Gastroesophageal sphincter (tissue), 3 donors: Measurements from ENCODE around the gene CENPT.
A peak's percentile ranks its signal among the peaks of the same experiment; 100 is the strongest.

ENCODE experiments used
- CTCF ChIP-seq, 4 experiments: fragments of 200-600 bp in 2 of 4; fragments of 450-650 bp in 2 of 4; sonication (generic) in 1 of 4; IDR thresholded peaks; one replicate each; pipeline ENCODE4 v1.5.1; 2017 to 2019; ENCODE audit warnings: antibody characterized with exemption in 4 of 4, mild to moderate bottlenecking in 2 of 4, moderate library complexity in 2 of 4
- EP300 ChIP-seq: sonication (generic); formaldehyde crosslinking; IDR thresholded peaks from one replicate; pipeline ENCODE4 v1.6.1; 2017; ENCODE audit warnings: antibody characterized with exemption, mild to moderate bottlenecking
- POLR2A ChIP-seq, 2 donors: fragments of 450-650 bp; IDR thresholded peaks; one replicate each; pipeline ENCODE4 v1.6.1; 2017; ENCODE audit warnings: antibody characterized with exemption in 2 of 2, mild to moderate bottlenecking in 2 of 2, moderate library complexity in 1 of 2
- POLR2AphosphoS5 ChIP-seq: sonication (generic); formaldehyde crosslinking; IDR thresholded peaks from one replicate; pipeline ENCODE4 v1.6.1; 2017; ENCODE audit warnings: antibody characterized with exemption

- TF ChIP-seq POLR2A (IDR thresholded peaks at IDR 0.05), result peak; percentile 75 to 76
- TF ChIP-seq CTCF (IDR thresholded peaks at IDR 0.05), result peak in 3 of 4 experiments; percentile 91 to 96 (median 94)
- TF ChIP-seq POLR2AphosphoS5, result peak; percentile 42
- TF ChIP-seq EP300, result no peak
Measured at GRCh38 chr16:67841816-67842508, 5.5 kb downstream of the CENPT start, which contains the start of gene THAP11.
